Stimulated activated CD4-positive, alpha-beta T cell treated with anti-CD3 and anti-CD28 coated beads, Interleukin-4, amount 100 ng/mL, for 24 hours (primary cell): ENCODE data around the gene FAM228B.
"Not testable (repeated sequence)": the region's sequence is repeated elsewhere in the genome, so short reads cannot be mapped to it uniquely, and the experiment has no call there.

Experiments
- DNase-seq: peaks from one replicate; pipeline ENCODE4 v3.0.0-alpha.2; 2020

Gene FAM228B

DNA sequence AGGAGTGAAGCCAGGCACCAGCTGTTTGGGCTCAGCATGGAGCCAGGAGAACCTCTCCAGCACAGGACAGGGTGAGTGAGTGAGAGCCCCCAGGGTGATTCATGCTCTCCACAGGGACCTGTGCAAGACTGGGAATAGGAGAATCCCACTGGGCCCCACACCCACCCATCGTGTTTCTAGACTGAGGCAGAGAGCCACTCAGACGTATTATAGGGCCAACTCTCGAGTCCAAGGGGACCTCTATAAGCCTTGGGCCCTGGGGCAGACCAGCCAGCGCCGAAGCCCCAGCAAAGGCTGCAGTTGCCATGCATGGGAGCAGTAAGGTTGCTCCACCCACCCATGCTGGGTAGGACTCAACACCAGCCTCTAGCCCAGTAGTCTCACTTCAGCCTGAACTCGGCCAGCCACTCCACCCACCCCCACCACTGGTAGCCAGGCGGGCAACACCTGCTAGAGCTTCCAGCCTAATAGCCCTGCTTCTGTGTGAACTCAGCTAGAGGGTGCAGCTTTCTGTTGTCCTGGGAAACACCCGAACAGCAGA lies 19.1 kb upstream of the FAM228B start:
- DNase-seq: no peak

DNA sequence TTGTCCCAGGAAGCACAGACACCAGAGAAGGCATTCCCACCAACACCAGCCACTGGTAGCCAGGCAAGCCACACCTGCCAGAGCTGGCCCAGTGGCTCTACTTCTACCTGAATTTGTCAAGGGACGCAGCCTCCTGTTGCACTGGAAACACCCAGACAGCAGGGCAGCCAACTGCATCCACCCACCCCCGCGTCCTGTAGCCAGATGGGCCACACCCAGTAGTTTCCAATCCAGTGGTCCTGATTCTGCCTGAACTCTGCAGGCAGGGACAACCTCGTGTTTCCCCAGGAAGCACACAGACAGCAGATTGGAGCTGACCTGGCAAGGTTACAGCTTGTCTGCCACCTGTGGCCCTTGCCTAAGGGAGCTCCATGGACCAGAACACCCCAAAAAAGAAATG lies 18.4 kb upstream of the FAM228B start:
- DNase-seq: no peak

DNA sequence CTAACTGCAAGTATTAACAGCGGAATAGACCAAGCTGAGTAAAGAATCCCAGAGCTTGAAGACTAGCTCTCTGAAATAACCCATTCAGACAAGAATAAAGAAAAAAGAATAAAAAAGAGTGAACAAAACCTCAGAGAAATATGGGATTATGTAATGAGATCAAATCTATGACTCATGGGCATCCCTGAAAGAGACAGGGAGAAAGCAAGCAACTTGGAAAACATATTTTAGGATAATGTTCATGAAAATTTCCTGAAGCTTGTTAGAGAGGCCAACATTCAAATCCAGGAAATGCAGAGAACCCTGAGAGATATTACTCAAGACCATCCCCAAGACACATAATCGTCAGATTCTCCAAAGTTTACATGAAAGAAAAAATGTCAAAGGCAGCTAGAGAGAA lies 17.5 kb upstream of the FAM228B start:
- no peak for DNase-seq

DNA sequence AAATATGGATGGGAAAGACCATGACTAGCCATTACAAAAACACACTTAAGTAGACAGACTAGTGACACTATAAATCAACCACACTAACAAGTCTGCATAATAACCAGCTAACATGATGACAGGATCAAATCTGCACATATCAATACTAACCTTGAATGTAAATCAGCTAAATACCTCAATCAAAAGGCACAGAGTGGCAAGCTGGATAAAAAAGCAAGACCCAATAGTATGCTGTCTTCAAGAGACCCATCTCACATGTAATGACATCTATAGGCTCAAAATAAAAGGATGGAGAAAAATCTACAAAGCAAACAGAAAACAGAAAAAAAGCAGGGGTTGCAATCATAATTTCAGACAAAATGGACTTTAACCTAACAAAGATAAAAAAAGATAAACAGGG lies 16.5 kb upstream of the FAM228B start:
- no peak for DNase-seq

DNA sequence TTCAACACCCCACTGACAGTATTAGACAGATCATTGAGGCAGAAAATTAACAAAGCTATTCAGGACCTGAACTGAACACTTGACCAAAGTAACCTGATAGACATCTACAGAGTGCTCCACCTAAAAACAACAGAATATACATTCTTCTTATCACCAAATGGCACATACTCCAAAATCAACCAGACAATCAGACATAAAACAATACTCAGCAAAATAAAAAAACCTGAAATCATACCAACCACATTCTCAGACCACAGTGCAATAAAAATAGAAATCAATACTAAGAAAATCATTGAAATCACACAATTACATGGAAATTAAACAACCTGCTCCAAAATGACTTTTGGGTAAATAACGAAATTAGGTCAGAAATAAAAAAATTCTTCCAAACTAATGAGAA lies 15.9 kb upstream of the FAM228B start:
- DNase-seq: no peak

DNA sequence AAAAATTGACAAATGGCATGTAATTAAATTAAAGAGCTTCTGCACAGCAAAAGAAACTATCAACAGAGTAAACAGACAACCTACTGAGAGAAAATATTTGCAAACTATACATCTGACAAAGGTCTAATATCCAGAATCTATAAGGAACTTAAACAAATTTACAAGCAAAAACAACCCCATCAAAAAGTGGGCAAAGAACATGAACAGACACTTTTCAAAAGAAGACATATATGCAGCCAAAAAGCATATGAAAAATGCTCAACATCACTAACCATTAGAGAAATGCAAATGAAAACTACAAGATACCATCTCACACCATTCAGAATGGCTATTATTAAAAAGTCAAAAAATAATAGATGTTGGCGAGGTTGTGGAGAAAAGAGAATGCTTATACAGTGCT lies 13.8 kb upstream of the FAM228B start:
- DNase-seq: not testable (repeated sequence)

DNA sequence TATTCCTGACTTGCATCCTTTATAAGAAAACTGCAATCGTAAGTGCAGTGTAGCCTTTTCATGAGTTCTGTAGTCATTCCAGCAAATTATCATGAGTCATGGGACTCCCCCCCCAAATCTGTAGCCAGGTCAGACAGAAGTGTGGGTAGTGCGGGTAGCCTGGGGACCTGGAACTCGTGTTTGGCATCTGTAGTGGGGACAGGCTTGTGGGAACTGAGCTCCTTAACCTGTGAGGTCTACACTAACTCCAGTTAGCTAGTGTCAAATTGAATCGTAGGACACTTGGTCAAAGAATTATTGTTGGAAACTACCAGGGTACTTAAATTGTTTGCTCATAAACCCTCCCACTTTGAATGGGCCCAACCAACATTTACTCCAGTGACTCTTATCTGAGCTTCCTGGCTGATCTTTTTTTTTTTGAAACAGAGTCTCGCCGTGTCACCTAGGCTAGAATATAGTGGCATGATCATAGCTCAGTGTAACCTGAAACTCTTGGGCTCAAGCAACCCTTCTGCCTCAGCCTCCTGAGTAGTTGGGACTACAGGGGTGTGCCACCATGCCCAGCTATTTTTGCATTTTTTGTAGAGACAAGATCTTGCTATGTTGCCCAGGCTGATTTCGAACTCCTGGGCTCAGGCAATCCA lies 12.5 kb upstream of the FAM228B start:
- no peak for DNase-seq

DNA sequence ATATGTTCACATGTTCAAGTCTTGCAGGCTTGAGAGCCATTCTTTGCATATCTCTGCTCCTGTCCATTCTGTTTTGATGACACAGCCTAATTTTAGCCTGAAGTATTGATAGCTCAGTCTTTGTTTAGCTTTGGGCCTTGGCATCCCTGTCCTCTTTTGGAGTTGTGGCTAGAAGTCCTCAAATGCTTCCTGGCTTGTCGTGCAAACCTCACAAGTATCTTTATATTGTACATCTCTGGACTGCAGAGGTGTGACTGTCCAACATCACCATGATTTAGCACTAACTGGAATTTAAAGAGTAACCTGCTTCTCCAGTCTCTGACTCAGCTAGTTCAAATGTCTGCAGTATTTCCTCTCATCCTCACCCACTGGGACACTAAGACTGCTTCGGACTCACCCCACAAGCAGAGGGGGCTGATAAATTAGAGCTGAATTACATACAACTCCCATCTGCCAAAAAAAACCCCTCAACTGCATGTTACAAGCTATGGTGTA lies 11.8 kb upstream of the FAM228B start:
- no peak for DNase-seq

DNA sequence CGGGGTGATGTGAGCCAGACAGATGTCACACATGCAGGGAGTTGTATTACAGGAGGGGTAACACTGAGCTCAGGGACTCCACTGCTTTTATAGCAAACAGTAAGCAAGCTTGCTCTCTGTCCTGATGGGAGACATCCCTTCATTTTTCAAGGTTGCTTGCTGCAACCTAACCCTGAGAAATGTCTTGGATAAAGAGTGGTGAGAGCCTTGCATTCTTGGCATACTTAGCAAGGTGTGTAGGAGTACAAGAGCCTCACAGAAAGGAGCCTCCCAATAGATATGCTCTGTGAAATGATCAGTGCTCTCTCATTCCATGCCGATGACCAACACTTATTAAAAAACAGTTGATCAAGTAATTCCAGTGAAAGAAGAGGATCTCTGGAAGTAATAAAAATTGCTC lies 8.2 kb upstream of the FAM228B start:
- no peak for DNase-seq

DNA sequence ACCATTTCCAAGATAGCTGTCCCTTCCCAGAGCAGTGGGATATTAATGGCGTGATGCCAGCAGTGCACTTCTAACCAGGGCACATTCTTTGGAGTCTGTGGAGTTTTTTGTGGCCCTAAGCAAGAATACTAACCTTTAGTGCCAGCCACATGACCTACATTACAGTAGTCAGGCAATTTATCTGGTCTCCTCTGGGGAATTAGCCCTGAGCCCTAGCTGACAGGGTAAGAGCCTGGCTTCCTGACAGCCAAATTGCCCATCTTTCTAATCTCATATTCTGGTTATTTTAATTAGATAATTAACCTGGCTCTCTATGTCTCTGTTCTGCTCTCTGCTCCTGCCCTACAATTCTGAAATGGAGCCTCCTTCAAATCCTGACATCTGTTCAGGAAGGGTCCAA lies 5.4 kb upstream of the FAM228B start:
- no peak for DNase-seq

DNA sequence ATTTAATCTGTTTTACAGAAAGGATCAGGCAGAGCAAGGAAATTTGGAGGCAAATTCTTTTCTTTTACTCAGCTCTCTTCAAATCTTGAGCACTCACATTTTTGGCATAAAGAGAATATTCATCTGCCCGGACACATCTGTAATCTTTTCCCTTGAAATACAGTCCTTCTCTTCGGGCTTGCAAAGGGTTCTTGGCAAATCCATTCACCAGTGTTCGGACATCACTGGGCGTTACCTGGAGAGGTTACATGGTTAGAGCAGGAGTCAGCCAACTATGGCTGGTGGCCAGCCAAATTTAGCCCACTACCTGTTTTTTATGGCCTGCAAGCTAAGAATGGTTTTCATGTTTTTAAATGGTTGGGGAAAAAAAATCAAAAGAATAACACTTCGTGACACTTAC lies 2.2 kb upstream of the FAM228B start:
- no peak for DNase-seq

DNA sequence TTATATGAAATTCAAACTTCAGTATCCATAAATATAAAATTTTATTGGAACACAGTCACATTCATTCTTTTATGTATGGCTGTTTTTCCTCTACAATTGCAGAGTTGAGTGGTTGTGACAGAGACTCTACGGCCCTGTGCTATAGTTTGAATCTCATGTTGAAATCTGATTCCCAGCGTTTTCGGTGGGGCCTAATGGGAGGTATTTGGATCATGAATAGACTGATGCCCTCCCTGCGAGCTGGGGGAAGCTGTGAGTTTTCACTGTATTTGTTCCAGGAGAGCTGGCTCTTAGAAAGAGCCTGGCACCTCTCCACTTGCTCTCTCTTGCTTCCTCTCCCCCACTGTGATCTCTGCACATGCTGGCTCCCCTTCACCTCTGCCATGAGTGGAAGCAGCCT lies 1.8 kb upstream of the FAM228B start:
- DNase-seq: no peak

DNA sequence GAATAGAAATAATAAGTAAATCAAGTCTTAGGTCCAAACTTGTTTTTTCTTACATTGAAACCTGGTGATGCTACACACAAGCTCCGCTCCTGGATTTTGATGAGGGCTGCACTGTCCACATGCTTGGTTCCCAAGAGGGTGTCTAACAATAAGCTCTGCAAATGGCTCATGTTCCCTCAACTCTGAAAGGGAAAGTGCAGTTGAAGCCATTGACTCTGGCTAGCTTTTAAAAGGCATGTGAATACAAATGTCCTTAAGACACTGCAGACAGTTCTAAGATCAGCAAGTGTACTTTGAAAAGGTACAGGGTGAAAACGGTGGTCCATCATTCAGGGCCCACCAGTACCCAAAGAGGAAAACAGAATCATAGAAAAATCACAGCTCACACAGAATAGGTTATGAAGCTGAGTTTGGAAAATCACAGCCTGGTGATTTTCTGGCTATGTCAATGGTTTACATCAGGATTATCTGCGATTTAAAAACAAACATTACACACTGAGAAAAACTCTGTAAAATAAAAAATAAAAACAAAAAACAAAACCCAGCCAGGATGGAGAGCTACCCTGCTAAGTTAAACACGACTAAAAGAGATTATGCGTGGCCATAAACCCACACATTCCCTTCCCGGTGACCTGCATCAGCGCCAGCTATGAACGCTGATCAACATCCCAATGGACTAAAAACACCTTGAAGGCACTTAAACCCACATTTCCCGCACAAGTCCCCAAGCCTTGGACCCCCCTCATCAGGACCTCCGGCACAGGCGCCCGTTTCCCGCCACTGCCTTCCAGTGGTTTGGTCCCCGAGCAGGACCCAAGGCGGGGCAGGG lies 689 bp upstream of the FAM228B start:
- DNase-seq: no peak

DNA sequence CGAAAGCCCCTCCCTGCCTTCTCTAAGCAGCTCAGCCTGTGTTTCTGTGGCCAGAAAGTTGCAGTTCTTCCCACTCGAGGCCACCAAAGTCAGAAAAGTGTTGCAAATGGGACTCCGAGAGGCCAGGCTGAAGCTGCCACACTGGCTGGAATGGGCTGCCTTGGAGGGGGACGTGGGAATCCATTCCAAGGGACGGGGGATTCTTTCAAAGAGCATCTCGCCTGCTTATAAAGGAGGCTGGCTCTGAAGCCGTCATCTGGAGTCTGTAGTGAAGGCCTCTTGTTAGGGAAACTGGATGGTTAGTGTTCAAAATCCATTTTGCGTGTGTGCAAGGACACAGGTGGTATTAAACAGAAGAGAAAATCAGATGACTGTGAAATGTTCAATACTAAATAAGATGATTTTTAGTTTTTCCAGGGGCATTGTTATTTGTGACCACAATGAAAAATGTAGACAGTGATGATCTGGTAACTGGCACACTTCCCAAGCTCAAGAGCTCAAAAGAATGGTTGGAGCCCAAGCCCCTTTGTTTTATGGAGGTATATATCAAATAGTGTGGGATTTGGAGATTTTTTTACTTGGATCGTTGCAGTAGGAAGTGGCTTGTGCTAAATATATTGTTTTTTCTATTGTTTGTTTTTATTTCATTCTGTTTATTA lies 782 bp downstream of the FAM228B start:
- DNase-seq: no peak

DNA sequence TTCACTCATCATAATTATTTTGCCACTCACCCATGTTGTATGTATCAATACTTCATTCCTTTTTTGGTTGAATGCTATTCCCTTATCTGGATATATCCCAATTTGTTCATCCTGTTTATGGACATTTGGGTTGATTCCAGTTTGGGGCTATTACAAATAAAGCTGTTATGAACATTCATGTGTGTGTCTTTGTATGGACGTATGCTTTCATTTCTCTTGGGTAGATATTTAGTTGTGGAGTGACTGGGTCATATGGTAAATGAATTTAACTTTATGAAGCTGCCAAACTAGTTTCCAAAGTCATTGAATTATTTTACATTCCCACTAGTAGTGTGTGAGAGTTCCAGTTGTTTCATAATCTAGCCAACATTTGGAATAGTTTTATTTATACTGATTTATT lies 2.7 kb downstream of the FAM228B start:
- DNase-seq: no peak

DNA sequence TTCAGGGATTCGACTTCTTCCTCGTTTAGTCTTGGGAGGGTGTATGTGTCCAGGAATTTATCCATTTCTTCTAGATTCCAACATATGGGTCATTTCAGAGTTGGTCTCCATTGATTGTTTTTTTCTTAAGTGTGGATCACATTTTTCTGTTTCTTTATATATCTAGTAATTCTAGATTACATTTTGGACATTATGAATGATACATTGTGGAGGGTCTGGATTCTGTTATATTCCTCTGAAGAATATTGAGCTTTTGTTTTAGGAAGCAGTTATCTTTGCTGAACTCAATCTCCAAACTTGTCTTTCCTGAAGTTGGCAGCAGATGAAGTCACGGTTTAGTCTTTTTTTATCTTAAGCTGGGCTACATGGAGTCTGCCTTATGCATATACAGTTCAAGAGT lies 9.3 kb downstream of the FAM228B start:
- no peak for DNase-seq

DNA sequence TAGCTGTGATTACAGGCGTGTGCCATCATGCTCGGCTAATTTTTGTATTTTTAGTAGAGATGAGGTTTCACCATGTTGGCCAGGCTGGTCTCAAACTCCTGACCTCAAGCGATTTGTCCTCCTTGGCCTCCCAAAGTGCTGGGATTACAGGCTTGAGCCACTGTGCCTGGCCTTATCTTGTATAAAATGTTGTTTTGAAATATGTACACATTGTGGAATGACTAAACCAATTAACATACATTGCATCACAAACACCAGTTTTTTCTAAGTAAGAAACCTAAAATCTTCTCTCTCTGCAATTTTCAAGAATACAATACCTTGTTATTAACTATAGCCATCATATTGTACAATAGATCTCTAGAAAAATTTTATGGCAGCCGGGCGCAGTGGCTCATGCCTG lies 17.0 kb downstream of the FAM228B start:
- not testable (repeated sequence) for DNase-seq

DNA sequence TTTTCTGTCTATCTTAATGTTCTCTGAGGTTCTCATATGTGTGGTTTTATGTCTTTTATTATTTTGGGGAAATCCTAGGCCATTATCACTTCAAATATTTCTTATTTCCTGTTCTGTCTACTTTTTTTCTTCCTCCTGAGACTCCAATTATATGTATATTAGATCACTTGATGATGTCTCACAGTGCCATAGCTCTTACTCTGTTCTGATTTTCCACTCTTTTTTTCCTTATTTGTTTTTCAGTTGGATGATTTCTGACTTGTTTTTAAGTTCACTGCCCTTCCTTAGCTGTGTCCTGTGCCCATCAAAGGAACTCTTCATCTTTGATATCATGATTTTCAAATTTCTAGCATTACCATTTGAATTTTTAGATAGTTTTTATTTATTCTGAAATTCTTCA lies 24.1 kb downstream of the FAM228B start:
- no peak for DNase-seq

DNA sequence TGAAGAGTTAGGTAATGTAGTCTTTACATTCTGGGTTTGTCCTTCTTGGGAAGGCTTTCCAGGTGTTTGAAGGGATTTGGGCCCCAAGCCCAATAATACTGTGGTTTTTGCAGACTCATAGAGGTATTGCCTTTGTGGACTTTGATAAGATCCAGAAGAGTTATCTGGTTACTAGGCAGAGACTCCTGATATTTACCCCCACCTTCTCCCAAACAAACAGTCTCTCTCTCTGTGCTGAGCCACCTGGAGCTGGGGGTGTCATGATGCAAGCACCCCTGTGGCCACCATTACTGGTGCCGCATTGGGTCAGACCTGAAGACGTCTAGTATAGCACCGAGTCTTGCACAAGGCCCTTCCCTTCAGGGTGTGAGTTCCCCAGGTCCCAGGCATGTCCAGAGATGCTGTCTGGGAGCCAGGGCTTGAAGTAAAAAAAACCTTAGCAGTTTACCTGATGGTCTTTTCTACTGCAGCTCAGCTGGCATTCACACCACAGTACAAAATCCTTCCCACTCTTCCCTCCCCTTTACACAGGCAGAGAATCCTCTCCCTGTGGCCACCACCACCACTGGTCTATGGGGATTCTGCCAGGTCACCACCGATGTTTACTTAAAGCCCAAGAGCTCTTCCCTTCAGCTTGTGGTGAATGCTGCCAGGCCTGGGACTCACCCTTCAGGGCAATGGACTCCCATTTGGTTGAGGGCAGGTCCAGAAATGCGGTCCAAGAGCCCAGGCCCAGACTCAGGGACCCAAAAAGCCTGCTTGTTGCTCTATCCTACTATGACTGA lies 29.3 kb downstream of the FAM228B start:
- DNase-seq: no peak

DNA sequence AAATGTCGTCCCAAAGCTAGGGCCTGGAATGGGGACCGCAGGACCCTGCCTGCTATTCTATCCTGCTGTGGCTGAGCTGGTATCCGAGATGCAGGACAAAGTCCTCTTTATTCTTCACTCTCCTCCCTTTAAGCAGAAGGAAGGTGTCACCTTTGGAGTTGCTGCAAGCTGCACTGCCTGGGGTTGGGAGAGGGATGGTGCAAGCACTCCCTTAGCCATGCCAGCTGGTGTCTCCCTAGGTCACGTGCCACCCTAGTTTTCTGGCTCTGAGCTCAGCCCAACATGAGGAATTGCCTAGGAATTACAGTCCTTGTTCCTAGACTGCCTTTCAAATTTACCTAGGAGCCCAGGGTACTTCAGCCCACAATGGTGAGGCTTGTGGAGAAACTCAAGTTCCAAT lies 30.2 kb downstream of the FAM228B start:
- DNase-seq: no peak

DNA sequence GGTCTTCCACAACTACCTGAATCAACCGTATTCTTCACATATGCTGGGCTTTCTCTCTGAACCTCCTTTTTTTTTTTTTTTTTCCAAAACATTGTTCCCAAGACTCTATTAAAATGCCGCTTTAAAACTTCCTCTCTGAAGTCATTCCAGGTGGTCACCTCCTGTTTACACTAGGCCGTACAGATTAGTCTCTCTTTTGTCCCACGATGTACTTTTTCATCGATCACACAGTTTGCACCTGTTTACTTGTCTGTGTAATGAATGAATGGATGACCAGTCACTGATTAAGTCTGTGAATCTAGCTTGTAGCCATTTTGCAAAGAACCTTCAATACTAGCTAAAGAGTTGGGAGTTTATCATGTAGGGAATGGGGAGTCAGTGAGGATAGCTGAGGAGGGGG lies 34.9 kb downstream of the FAM228B start:
- DNase-seq: no peak

DNA sequence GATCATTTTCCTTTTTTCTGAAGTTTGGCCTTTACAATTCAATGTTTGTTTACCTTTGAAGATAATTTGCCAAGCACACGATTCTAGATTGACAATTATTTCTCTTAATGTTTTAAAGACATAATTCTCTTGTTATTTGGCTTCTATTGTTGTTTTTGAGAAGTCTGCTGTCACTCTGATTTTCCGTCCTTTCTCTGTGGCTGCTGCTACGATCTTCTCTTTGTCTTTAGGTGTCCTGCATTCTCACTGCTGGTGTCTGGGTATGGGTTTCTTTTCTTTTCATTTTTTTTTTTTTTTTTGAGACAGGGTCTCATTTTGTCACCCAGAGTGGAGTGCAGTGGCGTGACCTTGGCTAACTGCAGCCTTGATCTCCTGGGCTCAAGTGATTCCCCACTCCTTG lies 36.4 kb downstream of the FAM228B start:
- DNase-seq: no peak

DNA sequence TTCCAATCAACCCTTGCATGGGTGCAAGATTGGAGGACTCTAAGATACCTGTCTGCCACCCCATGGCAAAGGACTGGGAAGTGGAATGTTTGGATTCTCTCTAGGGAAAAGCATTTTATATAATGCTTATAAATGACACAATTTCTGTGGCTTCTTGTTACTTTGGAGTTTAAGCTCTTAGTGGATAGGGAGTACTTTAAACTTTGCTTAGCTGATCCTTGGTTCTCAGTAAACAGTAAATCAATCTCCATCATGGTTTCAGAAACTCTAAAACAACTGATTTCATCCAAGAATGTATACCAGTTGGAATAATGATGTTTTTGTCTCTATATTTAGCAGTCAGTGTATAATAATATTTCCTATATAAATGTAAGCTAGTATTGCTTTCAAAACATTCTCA lies 37.5 kb downstream of the FAM228B start:
- no peak for DNase-seq
